ENCODE data around the gene ANKDD1B. TPM values are rescaled to one million over a fixed set of nuclear protein-coding genes. Genes with fewer than 3 reads are reported as not detected.

ANKDD1B gene
- total RNA-seq, 1 donor from 2014 or later: 1.7 TPM

DNA sequence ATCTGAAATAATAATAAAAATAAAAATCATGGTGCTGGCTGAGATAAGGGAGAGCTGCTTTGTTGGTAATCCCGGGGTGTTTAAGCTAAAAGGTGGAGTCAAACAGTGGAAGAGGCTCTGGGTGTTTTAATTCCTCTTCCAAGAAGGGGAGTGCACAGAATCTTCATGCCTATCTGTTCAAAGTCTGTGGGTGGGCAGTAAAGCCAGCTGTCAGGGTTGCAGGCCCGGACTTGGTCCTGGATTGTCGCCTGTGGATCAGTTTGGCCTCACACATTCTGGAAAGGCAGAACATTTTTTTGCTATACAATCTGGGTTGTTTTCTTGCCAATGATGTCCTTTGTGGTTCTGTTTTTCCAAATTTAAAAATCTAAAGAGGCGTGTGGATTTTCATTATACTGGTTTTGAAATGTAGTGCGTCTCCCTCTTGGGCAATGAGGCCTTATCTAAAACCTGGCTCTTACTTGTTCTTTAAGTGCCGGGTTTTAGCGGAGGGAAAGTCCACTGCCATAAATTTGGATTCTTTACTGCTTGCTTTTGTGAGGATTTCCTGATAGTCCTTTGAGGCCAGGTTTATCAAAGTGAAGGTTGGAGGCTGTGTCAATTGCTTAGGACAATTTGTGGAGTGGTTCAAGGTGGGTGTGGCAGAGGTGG, 5.8 kb downstream of the ANKDD1B start:
- DNase-seq: no peak

DNA sequence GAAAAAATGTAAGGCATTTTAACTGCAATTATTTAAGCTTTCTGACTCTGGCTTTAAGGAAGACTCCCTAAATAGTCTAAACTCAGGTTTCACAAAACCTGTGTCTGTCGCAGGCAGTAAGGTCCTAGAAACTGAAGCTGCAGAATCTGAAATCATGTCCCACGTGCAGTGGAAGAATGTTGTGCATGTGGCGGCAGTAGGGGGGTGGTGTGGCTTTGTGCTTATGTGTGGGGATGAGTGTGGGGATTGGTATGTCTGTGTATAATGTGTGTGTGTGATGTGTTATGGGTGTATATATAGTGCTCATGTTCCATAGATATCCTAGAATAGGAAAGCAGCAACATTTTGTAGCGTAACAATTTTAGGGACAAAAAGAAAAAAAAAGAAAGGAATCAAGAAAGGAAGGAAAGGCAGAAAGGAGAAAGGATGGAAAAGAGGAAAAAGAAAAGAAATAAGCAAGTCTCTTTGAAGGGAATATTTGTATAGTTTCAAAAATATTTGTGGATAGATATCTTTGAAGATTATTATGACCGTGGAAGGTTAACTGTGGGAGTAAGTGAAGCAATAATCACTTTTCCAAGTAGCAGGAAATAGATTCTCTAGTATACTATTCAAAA, 6.6 kb downstream of the ANKDD1B start:
- DNase-seq: no peak

DNA sequence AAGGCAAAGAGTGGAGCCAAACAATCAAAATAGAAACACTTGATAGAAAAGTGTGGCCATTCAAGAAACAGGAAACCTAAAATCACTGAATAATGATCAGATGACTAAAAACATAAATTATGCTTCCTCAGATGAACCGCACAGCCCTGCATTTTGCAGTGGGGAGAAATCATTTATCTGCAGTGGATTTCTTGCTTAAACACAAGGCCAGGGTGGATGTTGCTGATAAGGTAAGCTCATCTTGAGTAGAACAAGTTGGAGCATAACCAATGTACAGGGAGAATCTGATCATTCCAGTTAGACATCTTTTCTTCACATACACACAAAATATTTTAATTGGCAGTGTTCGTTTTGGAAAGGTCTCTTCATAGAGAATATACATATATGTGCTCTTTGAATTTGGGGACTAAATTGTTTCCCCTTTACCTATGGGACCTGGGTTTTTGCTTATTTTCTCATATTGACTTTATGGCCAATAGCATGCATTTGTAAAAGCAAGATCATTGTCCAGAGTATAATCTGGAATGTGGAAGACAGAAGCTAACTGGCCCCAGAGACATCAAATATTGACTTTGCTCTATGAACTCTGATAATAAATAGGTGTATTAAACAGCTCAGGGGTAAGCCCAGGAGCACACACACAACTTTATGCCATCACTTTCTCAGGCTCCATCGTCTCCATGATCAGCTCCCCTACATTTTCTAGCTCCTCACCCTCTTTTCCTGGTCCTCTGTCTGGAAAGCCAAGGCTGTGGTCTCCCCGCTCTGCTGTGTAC, 9.1 kb downstream of the ANKDD1B start:
- no peak for DNase-seq

DNA sequence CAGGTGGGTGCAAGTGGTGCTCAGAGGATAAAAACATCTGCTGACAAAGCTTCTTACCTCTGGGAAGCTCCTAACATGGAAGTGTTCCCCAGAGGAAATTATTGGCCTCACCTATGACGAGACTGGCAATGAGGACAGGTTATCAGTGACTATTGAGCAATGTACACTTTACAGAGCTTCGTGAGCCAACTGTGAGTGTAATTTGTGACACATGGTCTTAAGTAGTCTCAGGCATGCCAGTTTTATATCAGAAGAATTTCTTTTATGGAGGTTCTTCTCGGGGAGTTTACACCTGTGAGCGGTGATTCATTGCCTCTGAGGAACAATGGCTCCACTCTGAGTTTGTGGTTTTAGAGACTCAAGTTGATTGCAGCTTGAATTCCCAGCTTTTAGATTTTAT, 11.3 kb downstream of the ANKDD1B start:
- no peak for DNase-seq

- DNase-seq: no peak
These were observed 12.6 kb downstream of the ANKDD1B start for GRCh38 chr5:75623846-75624245.

DNA sequence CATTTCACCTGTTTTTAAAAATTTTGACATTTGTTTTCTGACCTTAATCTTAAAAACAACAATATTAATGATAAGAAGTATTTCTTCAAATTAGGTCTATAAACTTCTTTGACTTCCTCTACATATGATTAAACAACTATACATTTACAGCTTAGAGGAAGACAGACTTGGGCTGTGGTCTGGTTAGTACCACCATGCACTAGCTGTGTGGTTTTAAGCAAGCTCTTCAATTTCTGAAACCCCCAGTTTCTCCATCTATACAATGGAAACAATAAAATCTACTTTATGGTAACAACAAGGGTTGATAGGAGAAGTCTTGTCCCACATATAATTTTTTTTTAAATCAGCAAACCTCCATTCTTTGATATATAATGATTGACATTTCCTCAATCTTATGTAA, 15.7 kb downstream of the ANKDD1B start:
- DNase-seq: no peak

GRCh38 chr5:75627801-75628200, 16.5 kb downstream of the ANKDD1B start:
- no peak for DNase-seq

GRCh38 chr5:75630875-75631274, 19.6 kb downstream of the ANKDD1B start:
- DNase-seq: no peak

- DNase-seq: no peak
These were observed 21.1 kb downstream of the ANKDD1B start for GRCh38 chr5:75632321-75632720.

GRCh38 chr5:75637949-75638348, 26.7 kb downstream of the ANKDD1B start:
- no peak for DNase-seq

GRCh38 chr5:75639535-75640311, 28.5 kb downstream of the ANKDD1B start:
- DNase-seq: no peak

- no peak for DNase-seq
These were observed 29.1 kb downstream of the ANKDD1B start for GRCh38 chr5:75640395-75640794.

DNA sequence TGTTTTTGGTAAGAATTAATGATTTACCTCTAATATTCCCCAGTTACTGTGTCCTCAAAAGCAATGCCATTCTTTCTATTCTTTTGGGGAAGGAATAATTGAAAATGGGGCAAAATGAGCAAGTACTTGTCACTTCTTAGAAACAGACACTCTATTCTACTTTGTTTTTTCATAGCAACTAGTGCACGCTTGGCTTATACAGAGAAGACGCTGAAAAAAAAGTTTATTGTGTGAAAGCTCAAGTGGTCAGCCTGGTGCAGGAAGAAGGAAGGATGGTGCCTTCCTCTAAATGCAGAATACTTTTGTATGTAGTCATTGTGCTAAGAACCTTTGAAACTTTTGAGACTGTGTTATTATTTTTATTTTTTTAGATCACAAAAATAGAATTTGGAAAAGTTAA, 29.6 kb downstream of the ANKDD1B start:
- no peak for DNase-seq

DNA sequence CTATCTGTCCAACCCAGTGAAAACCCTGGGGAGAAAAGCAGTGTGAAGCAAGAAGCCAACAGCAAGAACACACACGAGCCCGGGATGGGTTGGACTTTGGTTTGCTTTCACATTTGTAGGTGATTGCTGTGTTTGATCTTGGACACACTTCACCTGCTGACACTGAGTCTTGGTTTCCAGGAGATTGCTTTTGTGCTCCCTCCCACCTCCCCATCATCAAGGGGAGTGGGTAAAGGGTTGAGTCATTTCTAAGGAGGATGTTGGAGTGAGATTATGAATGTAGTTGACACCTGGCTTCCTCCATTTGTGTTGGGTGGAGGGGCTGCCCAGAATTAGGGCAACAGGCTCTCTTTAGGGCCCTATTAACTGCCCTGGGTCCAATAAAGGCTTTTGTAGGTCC, 37.5 kb downstream of the ANKDD1B start:
- DNase-seq: no peak

GRCh38 chr5:75651575-75652238, 40.5 kb downstream of the ANKDD1B start:
- DNase-seq: no peak

DNA sequence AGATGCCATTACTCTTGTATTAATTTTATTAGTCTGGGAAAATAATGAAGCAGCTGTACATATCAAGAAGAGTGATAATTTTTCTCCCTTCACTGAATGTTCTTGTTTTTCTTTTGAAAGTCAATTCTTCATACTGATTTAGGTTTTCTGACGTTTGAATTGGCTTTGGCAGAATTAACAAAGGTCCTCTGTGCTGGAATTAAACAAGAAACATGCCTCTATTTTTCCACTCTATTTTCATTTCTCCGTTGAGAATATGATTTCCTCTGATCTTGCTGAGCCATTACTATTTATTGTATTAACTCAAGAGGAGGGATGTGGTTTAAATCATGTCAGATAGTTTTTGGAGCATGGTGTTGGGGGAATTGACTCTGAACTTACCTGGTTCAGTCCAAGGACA, 42.3 kb downstream of the ANKDD1B start:
- no peak for DNase-seq

DNA sequence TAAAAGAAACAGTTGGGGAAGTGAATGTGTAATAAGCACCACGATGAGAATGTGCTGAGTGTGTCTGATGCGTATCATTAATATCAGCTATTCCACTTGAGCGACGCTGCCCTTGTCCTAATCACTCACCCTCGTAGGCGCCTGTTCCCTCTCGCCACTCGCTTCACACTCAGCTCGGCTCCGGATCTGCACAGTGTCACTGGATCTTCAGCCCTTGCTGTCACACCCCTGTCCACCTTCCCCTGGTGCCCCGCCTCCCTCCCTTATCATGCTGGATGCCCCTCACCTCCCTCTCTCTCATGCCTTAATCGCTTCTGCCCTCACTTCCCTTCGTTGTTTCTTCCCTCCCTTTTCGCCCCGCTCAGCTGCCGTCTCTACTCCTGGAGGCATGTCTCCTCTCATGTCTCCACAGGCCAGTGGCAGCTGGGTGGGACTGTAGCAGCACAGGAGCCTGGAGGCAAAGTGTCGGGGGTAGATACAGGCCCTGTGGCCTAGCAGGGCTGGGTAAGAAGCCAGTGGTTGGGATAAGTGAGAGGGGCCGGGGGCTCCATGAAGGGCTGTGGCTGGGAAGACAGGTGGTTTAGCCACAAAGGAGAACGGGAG, 43.5 kb downstream of the ANKDD1B start:
- no peak for DNase-seq

GRCh38 chr5:75656311-75657003, 45.2 kb downstream of the ANKDD1B start:
- DNase-seq: peak; percentile 42

- DNase-seq: no peak
These were observed 48.7 kb downstream of the ANKDD1B start for GRCh38 chr5:75659791-75660450.

DNA sequence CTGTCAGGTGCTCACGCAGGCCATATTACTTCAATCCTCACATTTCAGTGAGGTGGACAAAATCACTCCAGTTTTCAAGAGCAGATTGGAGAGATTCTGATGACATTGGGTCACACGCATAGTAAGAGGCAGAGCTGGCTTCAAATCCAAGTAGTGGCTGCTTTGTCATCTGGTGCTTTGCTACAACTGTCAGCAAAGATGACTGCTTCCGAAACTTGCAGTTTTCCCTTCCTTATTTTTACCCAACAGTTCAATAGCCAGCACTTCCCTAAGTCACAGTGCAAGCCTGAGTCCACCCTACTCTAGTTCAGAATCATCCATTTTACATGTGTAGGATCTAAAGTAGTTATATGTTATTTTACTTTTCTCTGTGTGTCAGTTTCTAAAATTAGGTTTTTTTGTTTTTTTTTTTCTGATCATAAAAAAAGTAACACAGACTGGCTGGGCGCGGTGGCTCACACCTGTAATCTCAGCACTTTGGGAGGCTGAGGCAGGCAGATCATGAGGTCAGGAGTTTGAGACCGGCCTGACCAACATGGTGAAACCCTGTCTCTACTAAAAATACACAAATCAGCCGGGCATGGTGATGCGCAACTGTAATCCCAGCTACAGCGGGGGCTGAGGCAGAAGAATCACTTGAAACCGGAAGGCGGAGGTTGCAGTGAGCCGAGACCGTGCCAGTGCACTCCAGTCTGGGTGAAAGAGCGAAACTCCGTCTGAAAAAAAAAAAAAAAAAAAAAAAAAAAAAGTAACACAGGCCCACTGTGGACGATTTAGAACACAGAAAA, 49.6 kb downstream of the ANKDD1B start:
- no peak for DNase-seq

Measured in occipital lobe (tissue), 2 donors.